ENCODE measurements around the gene PHKG1.
A peak's percentile ranks its signal among the peaks of the same experiment; 100 is the strongest.
"Not testable (repeated sequence)": the region's sequence is repeated elsewhere in the genome, so short reads cannot be mapped to it uniquely, and the experiment has no call there.

PHKG1 gene

GRCh38 chr7:56081626-56082340 lies 11.0 kb downstream of the PHKG1 start:
- no peak for DNase-seq

- not testable (repeated sequence) for DNase-seq
Observed at GRCh38 chr7:56080726-56081435, 11.9 kb downstream of the PHKG1 start.

- no peak for DNase-seq
Observed at GRCh38 chr7:56079450-56080185, 13.1 kb downstream of the PHKG1 start.

- DNase-seq = peak; percentile 62
Observed at GRCh38 chr7:56078196-56078595, 14.6 kb downstream of the PHKG1 start.

- DNase-seq = peak; percentile 25
Observed at GRCh38 chr7:56077681-56078080, 15.1 kb downstream of the PHKG1 start.

GRCh38 chr7:56074371-56074791 lies 18.4 kb downstream of the PHKG1 start:
- DNase-seq = peak; percentile 85

- DNase-seq = peak; percentile 49
Observed at GRCh38 chr7:56066376-56066775, 26.4 kb downstream of the PHKG1 start.

- DNase-seq = peak; percentile 96
Observed at GRCh38 chr7:56063882-56064625, 28.7 kb downstream of the PHKG1 start, which contains the start of gene SUMF2. Gene SUMF2, plus strand, starts transcription at chr7:56064286. Its CDS starts 26 bp downstream, at chr7:56064312.

GRCh38 chr7:56063500-56063881 lies 29.3 kb downstream of the PHKG1 start:
- DNase-seq = peak; percentile 25

GRCh38 chr7:56062382-56062781 lies 30.4 kb downstream of the PHKG1 start:
- peak; percentile 4 for DNase-seq

- DNase-seq = no peak
Observed at GRCh38 chr7:56053993-56054392, 38.8 kb downstream of the PHKG1 start.

- peak; percentile 48 for DNase-seq
Observed at GRCh38 chr7:56053379-56053778, 39.4 kb downstream of the PHKG1 start.

GRCh38 chr7:56051339-56052191 lies 41.2 kb downstream of the PHKG1 start, which contains the start of the genes CCT6A and PSPH:
Gene CCT6A, plus strand, starts transcription at chr7:56051765. Its CDS starts 84 bp downstream, at chr7:56051849.
Gene PSPH, minus strand, starts transcription at chr7:56051444. Its CDS starts 30,232 bp downstream, at chr7:56021212.
- DNase-seq = peak; percentile 97

GRCh38 chr7:56051053-56051338 lies 41.8 kb downstream of the PHKG1 start:
- DNase-seq = no peak

GRCh38 chr7:56048763-56049162 lies 44.0 kb downstream of the PHKG1 start:
- not testable (repeated sequence) for DNase-seq

GRCh38 chr7:56048245-56048644 lies 44.5 kb downstream of the PHKG1 start:
- no peak for DNase-seq

- not testable (repeated sequence) for DNase-seq
Observed at GRCh38 chr7:56047446-56048116, 45.2 kb downstream of the PHKG1 start.

GRCh38 chr7:56046721-56047445 lies 45.9 kb downstream of the PHKG1 start:
- no peak for DNase-seq

- not testable (repeated sequence) for DNase-seq
Observed at GRCh38 chr7:56045758-56046157, 47.0 kb downstream of the PHKG1 start.

GRCh38 chr7:56040730-56041129 lies 52.0 kb downstream of the PHKG1 start:
- no peak for DNase-seq
